ENCODE results near the gene MTUS2.

The MTUS2 gene

DNA sequence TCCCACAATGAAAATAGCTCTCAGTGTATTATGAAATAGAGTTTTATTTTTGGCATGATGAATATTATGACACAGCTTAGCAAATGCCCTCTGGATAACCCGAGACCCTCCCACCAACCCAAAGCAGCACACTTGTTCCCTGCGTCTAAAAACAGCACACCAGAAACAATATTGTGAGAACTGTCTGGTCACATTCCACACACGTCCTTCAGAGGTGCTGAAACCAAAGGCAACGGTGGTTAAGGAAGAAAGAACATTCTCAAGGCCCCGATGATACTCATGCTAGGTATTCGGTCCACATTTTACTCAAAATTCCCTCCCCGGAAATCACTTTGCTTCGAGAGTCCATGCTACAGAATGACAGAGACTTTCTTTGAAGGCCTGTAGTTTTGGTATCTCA is 618.6 kb downstream of the MTUS2 start:
- H4K20me1 ChIP-seq (ENCODE audit: low read depth, low read length) = no peaks in the 10 kb centered on the region
- no peaks in the 10 kb centered on the region for H3K79me2 ChIP-seq (ENCODE audit: insufficient read depth, low read length)
- no peak overlapping the region for H3K4me2 ChIP-seq (ENCODE audit: low read depth, low read length, poor library complexity, severe bottlenecking)
- H3F3A ChIP-seq (ENCODE audit: insufficient read depth) = no peaks in the 10 kb centered on the region
- no peak overlapping the region for H3K4me3 ChIP-seq (ENCODE audit: insufficient read depth, low read length, poor library complexity, severe bottlenecking)
- TF ChIP-seq, protein P1, sequence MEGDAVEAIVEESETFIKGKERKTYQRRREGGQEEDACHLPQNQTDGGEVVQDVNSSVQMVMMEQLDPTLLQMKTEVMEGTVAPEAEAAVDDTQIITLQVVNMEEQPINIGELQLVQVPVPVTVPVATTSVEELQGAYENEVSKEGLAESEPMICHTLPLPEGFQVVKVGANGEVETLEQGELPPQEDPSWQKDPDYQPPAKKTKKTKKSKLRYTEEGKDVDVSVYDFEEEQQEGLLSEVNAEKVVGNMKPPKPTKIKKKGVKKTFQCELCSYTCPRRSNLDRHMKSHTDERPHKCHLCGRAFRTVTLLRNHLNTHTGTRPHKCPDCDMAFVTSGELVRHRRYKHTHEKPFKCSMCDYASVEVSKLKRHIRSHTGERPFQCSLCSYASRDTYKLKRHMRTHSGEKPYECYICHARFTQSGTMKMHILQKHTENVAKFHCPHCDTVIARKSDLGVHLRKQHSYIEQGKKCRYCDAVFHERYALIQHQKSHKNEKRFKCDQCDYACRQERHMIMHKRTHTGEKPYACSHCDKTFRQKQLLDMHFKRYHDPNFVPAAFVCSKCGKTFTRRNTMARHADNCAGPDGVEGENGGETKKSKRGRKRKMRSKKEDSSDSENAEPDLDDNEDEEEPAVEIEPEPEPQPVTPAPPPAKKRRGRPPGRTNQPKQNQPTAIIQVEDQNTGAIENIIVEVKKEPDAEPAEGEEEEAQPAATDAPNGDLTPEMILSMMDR (IDR thresholded peaks at IDR 0.05; ENCODE audit: insufficient read depth, low read length, poor library complexity, severe bottlenecking) = no peak
- TF ChIP-seq EZH2phosphoT487 (conservative IDR thresholded peaks at IDR 0.05; ENCODE audit: low read length) = no peak
- no peak overlapping the region for H3K9ac ChIP-seq (ENCODE audit: low read length)
- H3K36me3 ChIP-seq (ENCODE audit: low read length) = no peaks in the 10 kb centered on the region
- H2AFZ ChIP-seq (ENCODE audit: low read depth, low read length, severe bottlenecking) = no peak overlapping the region
- no peak overlapping the region for H3K27ac ChIP-seq (ENCODE audit: low read depth, low read length)
- H3K9me3 ChIP-seq (ENCODE audit: insufficient read depth, low read length) = no peaks in the 10 kb centered on the region
- H3K9me2 ChIP-seq (replicated peaks; ENCODE audit: insufficient read depth, low read length) = no peaks in the 10 kb centered on the region
- H3K27me3 ChIP-seq (ENCODE audit: low read length) = no peaks in the 10 kb centered on the region

DNA sequence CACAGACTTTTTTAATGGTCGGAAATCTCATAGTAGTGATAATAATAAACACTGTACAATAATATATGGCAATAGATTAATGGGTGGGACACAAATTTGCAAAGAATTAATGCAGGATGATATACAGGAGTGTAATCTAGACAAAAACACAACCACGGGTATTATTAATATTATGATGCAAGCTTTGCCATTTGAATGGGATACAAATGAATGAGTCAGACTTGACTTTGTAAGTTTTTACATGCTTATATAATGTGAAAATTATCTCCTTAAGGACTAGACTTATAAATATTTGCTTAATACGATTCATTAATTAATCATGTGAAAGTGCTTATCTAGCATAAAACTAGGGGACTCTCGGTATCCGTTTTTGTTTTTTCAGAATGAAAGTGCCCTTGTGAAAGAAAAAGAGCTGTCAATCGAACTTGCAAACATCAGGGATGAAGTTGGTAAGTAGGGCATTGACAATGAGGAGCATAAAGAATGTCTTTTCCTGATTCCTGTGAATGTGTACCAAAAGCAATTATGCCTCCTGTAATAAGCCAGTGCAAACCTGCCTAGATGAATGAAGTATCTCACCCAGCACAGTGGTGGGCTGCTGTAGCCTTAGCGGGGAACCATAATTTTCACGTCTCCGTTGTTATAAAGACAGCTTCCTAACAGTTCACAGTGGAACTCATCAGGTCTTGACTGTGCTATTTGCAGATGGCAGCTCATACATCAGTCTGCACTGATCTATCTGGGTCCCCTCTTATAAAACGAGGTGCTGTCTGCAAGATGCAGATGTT is 619.7 kb downstream of the MTUS2 start:
- Histone ChIP-seq H3K4me3 (ENCODE audit: insufficient read depth, low read length, poor library complexity, severe bottlenecking) (no peak overlapping the region), H3K9me2 (replicated peaks; ENCODE audit: insufficient read depth, low read length) (no peaks in the 10 kb centered on the region), H2AFZ (ENCODE audit: low read depth, low read length, severe bottlenecking) (no peak overlapping the region), H3K9ac (ENCODE audit: low read length) (no peak overlapping the region), H3K36me3 (ENCODE audit: low read length) (no peaks in the 10 kb centered on the region), H3K27ac (ENCODE audit: low read depth, low read length) (no peak overlapping the region), H3F3A (ENCODE audit: insufficient read depth) (no peaks in the 10 kb centered on the region), H3K27me3 (ENCODE audit: low read length) (no peaks in the 10 kb centered on the region), H3K4me2 (ENCODE audit: low read depth, low read length, poor library complexity, severe bottlenecking) (no peak overlapping the region), H3K9me3 (ENCODE audit: insufficient read depth, low read length) (no peaks in the 10 kb centered on the region), H3K79me2 (ENCODE audit: insufficient read depth, low read length) (no peaks in the 10 kb centered on the region), H4K20me1 (ENCODE audit: low read depth, low read length) (no peaks in the 10 kb centered on the region)
- TF ChIP-seq EZH2phosphoT487 (conservative IDR thresholded peaks at IDR 0.05; ENCODE audit: low read length) = no peak
- TF ChIP-seq, protein P1 (IDR thresholded peaks at IDR 0.05; ENCODE audit: insufficient read depth, low read length, poor library complexity, severe bottlenecking) = no peak

DNA sequence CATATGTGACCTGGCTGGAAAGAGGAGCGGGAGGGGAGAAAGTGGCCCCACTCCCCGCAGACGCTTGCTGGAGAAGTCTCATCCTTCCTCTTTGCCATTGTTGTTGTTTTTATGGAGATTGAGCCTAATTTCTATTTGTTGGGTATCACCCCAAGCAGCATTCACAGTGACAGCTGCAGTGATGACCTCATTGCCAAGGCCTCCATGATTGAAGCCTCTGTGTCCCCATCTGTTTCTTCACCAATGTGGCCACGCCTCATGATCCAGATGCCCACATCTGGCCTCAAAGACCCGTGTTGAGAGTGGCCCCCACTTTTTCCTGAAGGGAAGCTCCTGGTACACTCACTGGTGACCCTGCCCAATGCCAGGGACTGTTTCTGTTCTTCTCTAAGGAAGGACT is 621.2 kb downstream of the MTUS2 start:
- H3K27me3 ChIP-seq (ENCODE audit: low read length) = no peaks in the 10 kb centered on the region
- H3K4me3 ChIP-seq (ENCODE audit: insufficient read depth, low read length, poor library complexity, severe bottlenecking) = no peak overlapping the region
- H3K4me2 ChIP-seq (ENCODE audit: low read depth, low read length, poor library complexity, severe bottlenecking) = no peak overlapping the region
- no peak overlapping the region for H3K9ac ChIP-seq (ENCODE audit: low read length)
- no peak overlapping the region for H2AFZ ChIP-seq (ENCODE audit: low read depth, low read length, severe bottlenecking)
- H3K36me3 ChIP-seq (ENCODE audit: low read length) = no peaks in the 10 kb centered on the region
- H3F3A ChIP-seq (ENCODE audit: insufficient read depth) = no peaks in the 10 kb centered on the region
- H3K9me2 ChIP-seq (replicated peaks; ENCODE audit: insufficient read depth, low read length) = no peaks in the 10 kb centered on the region
- no peaks in the 10 kb centered on the region for H4K20me1 ChIP-seq (ENCODE audit: low read depth, low read length)
- no peak overlapping the region for H3K27ac ChIP-seq (ENCODE audit: low read depth, low read length)
- H3K9me3 ChIP-seq (ENCODE audit: insufficient read depth, low read length) = no peaks in the 10 kb centered on the region
- no peaks in the 10 kb centered on the region for H3K79me2 ChIP-seq (ENCODE audit: insufficient read depth, low read length)
- TF ChIP-seq, protein P1 (IDR thresholded peaks at IDR 0.05; ENCODE audit: insufficient read depth, low read length, poor library complexity, severe bottlenecking) = no peak
- TF ChIP-seq EZH2phosphoT487 (conservative IDR thresholded peaks at IDR 0.05; ENCODE audit: low read length) = no peak

Data from SU-DHL-6 (cell line).